ENCODE measurements around the gene TAS2R41. TPM values are rescaled to one million over a fixed set of nuclear protein-coding genes. Genes with fewer than 3 reads are reported as not detected.

Gene TAS2R41, protein sequence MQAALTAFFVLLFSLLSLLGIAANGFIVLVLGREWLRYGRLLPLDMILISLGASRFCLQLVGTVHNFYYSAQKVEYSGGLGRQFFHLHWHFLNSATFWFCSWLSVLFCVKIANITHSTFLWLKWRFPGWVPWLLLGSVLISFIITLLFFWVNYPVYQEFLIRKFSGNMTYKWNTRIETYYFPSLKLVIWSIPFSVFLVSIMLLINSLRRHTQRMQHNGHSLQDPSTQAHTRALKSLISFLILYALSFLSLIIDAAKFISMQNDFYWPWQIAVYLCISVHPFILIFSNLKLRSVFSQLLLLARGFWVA
- not detected for polyA plus RNA-seq (ENCODE audit: insufficient read length in 12 of 12)
- long read RNA-seq, donor 1 = 0 reads
- long read RNA-seq, donor 2 = 0 reads
- long read RNA-seq, donor 3 = 0 reads
- long read RNA-seq, donor 4 = 0 reads
- long read RNA-seq, donor 5 = 0 reads
- long read RNA-seq, donor 6 = 0 reads
- long read RNA-seq, donor 7 = 0 reads
- long read RNA-seq, donor 8 = 0 reads
- long read RNA-seq, donor 9 = 0 reads
- long read RNA-seq, donor 10 = 0 reads
- long read RNA-seq, donor 11 = 0 reads

- no peak for DNase-seq
Observed at GRCh38 chr7:143477501-143478150, at the start of gene TAS2R41. Gene TAS2R41, plus strand, starts transcription at chr7:143477873. Its CDS starts 0 bp downstream, at chr7:143477873.

- DNase-seq = no peak
Observed at GRCh38 chr7:143429770-143430698, 47.6 kb upstream of the TAS2R41 start.

DNA sequence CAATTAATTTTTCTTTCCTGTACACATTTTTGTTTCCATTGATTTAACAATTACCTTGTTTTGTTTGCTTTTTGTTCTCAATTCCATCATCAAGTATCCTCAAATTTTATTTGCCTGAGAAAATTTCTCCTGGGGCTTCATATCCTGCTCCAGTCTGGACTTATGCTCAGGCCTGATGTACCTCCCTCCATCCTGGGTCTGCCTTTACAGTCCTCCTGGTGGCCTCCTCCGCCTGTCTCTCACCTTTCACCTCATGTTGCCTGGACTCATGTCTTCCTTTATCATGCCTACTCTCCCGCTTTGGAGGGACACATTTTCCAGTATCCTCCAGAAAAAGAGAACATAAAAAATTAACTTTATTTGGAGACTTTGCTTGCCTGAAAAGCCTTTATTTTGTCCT, 46.6 kb upstream of the TAS2R41 start:
- DNase-seq = no peak

- DNase-seq = no peak
Observed at GRCh38 chr7:143433759-143434158, 43.9 kb upstream of the TAS2R41 start.

DNA sequence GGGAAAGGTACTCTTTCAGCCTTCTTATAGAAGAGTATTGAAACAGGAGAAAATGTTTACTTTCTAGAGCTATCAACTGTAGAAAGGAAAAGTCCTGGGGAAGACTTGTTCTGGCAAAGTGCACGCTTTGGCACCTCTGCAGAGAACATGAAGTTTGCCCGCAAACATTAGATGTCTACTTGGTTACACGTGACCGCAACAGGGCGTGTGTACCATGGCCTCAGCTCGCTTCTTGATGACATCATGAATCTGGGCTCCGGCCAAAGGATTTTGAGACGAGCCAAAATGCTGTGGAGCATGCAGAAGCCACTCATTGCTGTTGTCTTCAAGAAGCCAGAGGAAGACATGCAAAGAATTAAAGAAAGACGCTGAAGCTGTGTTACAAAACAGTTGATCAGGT, 43.0 kb upstream of the TAS2R41 start:
- DNase-seq = no peak

DNA sequence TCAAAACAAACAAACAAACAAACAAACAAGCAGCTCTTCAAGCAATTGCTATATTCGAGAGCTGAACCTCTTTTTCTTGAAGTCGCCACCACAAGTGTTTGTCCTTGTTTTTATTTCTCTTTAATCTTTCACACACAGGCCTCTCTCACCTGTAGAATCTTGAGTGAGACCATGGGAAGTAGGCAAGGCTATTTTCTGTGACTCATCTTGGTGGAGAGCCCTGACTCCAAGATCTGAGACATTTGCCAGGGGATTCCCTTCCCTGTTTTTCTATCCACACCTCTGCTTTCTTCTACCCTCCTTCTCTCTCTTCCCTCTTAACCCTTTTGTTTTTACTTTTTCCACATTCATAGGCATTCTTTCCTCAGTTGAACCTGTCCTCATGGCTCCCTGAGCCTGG, 42.4 kb upstream of the TAS2R41 start:
- no peak for DNase-seq

- DNase-seq = no peak
Observed at GRCh38 chr7:143436325-143436946, 41.2 kb upstream of the TAS2R41 start.

- no peak for DNase-seq
Observed at GRCh38 chr7:143437578-143437977, 40.1 kb upstream of the TAS2R41 start.

DNA sequence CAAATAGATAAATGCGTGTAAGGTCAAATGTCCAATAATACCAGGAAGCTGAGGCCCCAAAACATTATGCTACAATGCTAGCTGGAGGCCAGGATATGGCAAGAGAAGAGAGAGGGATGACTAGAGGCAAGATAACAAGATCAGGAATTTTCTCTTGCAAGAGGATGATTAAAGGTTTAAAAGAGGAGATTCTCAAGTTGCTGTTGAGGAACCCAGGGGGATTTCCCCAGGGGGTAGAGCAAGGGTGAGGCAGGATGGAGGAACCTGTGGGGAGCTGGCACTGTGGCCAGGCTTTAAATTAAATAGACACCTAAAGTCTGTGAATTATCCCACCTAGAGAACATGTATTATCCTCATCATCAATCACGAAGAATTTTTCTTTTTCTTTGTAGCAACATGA, 37.8 kb upstream of the TAS2R41 start:
- DNase-seq = no peak

GRCh38 chr7:143443153-143443552, 34.5 kb upstream of the TAS2R41 start, which contains the start of gene TAS2R60:
Gene TAS2R60, plus strand, starts transcription at chr7:143443453. Its CDS starts 0 bp downstream, at chr7:143443453.
- DNase-seq = no peak

- DNase-seq = no peak
Observed at GRCh38 chr7:143444063-143444782, 33.5 kb upstream of the TAS2R41 start.

- no peak for DNase-seq
Observed at GRCh38 chr7:143444785-143445184, 32.9 kb upstream of the TAS2R41 start.

GRCh38 chr7:143447466-143447865, 30.2 kb upstream of the TAS2R41 start:
- no peak for DNase-seq

GRCh38 chr7:143448429-143448828, 29.2 kb upstream of the TAS2R41 start:
- no peak for DNase-seq

- no peak for DNase-seq
Observed at GRCh38 chr7:143449793-143450192, 27.9 kb upstream of the TAS2R41 start.

DNA sequence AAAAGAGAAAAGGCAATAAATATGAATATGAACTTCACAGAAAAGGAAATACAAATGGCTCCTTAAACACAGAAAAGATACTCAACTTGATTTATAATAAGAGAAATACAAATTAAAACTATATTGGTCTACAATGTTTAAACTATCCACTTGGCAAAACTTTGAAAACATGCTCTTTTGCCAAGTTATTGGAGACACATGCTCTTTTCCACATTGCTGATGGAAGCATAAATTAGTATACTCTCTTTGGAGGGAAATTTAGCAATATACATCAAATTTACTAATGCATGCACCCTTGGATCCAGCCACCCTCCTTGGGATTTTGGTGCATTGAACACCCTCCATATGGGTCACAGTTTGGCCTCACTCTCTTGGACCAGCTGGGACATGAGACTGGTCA, 26.6 kb upstream of the TAS2R41 start:
- no peak for DNase-seq

DNA sequence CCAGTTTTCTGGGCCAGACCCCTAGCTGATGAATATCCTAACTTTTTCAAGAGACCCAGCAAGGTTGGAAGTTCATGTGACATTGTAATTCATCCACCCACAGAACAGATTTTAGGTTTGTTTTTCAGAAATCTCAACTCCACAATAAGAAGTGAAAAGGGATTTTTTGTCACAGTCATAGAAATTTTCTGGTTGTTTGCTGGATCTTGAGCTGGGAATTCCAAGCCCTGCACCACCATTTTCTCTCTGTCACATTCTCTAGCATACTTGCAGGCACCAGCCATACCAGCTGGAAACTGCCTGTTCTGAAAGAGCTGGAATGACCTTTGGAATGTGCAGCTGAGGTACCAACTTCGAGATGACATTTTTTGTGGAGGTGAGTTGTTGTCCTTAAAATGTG, 25.9 kb upstream of the TAS2R41 start:
- DNase-seq = no peak

DNA sequence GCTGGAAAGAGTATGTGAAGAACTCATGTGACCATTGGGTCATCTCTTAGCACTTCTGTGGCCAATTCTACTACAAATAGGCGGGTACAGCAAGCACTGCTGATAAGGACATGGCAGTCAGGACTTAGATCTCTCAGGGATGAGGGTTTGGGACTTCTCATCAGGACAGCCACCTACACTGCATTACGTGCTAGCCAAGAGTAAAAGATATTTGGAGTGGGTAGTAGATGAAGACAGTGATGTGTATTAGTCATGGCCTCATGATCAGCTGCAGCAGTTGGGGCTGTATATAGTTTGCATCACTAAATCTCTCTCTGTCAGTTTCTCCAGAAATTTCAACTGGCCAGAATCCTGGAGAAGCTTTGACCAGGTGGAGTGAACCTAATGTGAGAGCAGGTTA, 25.2 kb upstream of the TAS2R41 start:
- DNase-seq = no peak

- no peak for DNase-seq
Observed at GRCh38 chr7:143454091-143454680, 23.5 kb upstream of the TAS2R41 start.

DNA sequence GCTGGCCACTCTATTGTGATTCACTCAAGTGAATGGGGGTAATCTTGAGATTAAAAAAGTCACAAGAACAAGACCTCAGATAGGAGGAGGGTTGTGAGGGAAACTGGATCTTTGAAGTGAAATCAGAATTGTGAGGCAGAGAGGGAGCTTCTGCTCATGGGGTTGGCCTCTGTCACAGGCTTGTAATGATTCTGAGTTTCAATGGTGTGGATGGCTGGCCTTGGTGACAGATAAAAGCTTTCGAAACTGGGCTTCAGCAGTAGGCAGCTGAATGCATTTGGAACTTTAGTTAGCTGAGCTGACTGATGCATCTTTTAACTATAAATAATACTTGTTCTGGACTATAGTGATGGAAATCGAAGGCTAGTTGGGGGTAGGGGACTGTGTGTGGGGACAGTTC, 22.2 kb upstream of the TAS2R41 start:
- no peak for DNase-seq
